GM18502 (cell line): ENCODE measurements around the gene FOXO3.

Experiments
- ATAC-seq: cut with Tn5 transposase; IDR thresholded peaks from one replicate; pipeline ENCODE4 v1.9.1; 2021; ENCODE audit warnings: mild to moderate bottlenecking; ENCODE audit not compliant: unreplicated experiment, poor library complexity

FOXO3 gene

GRCh38 chr6:108622641-108623298 lies 62.1 kb downstream of the FOXO3 start:
- ATAC-seq, result no peak

GRCh38 chr6:108623995-108624394 lies 63.3 kb downstream of the FOXO3 start:
- ATAC-seq, result no peak

- no peak for ATAC-seq
These were observed 64.9 kb downstream of the FOXO3 start for GRCh38 chr6:108625581-108625980.

GRCh38 chr6:108626777-108627176 lies 66.1 kb downstream of the FOXO3 start:
- no peak for ATAC-seq

GRCh38 chr6:108627692-108628550 lies 67.2 kb downstream of the FOXO3 start:
- no peak for ATAC-seq

GRCh38 chr6:108630050-108630714 lies 69.5 kb downstream of the FOXO3 start:
- peak; percentile 54 for ATAC-seq

- no peak for ATAC-seq
These were observed 71.7 kb downstream of the FOXO3 start for GRCh38 chr6:108632441-108632840.

- ATAC-seq, result no peak
These were observed 72.7 kb downstream of the FOXO3 start for GRCh38 chr6:108633436-108633835.

GRCh38 chr6:108635505-108636226 lies 74.9 kb downstream of the FOXO3 start:
- no peak for ATAC-seq

GRCh38 chr6:108637963-108638362 lies 77.2 kb downstream of the FOXO3 start:
- no peak for ATAC-seq

- no peak for ATAC-seq
These were observed 78.3 kb downstream of the FOXO3 start for GRCh38 chr6:108638993-108639392.

GRCh38 chr6:108640104-108640503 lies 79.4 kb downstream of the FOXO3 start:
- peak; percentile 47 for ATAC-seq

- no peak for ATAC-seq
These were observed 82.5 kb downstream of the FOXO3 start for GRCh38 chr6:108643184-108643583.

- no peak for ATAC-seq
These were observed 83.5 kb downstream of the FOXO3 start for GRCh38 chr6:108644252-108644651.

GRCh38 chr6:108648191-108648590 lies 87.5 kb downstream of the FOXO3 start:
- ATAC-seq, result no peak

- ATAC-seq, result no peak
These were observed 89.6 kb downstream of the FOXO3 start for GRCh38 chr6:108650325-108650724.

- no peak for ATAC-seq
These were observed 90.1 kb downstream of the FOXO3 start for GRCh38 chr6:108650781-108651180.

- ATAC-seq, result no peak
These were observed 90.9 kb downstream of the FOXO3 start for GRCh38 chr6:108651340-108652227.

- no peak for ATAC-seq
These were observed 91.7 kb downstream of the FOXO3 start for GRCh38 chr6:108652375-108652774.

GRCh38 chr6:108653949-108654348 lies 93.2 kb downstream of the FOXO3 start:
- ATAC-seq, result no peak
